ENCODE data around the gene MCM7. TPM values are rescaled to one million over a fixed set of nuclear protein-coding genes. Genes with fewer than 3 reads are reported as not detected.
A peak's percentile ranks its signal among the peaks of the same experiment; 100 is the strongest.

MCM7 gene
- total RNA-seq, 1 experiment from 2014 or later: 387 TPM

DNA sequence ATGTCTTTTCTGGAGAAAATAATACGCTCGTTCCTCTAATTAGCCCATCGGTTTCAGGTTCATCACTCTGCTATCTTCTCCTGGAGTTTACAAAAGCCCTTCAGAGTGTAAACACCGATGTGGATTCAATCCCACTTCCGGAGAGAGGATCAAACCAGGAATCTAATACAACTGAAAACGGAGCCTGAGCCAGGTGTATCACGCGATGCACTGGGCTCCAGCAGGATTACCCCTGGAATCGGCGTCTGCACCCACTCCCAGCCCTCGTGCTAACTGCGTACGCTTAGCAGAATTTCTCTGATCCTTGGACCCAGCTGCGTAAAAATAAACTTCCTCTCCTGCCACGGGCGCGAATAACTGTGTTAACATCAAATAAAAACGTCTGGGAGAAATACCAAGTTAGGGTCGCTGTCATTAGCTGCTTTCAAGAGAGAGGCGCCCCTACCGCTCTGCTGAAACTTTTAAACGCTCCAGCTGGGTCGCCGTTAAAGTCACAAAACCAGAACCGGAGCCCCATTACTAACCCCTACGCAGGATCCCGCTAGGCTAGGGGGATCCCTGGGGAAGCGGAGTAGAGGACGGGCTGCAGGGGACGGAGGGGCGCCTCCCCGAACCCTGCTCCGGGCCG is 20.2 kb downstream of the MCM7 start:
- Histone ChIP-seq H3K27ac (ENCODE audit: low read depth, low read length) (peak overlapping the region; percentile 72), H3K4me1 (ENCODE audit: control insufficient read depth in 1 of 2, insufficient read depth in 2 of 2, low read length in 2 of 2) (peaks cover 11 to 24% of the 10 kb centered on the region in 2 experiments), H3K27me3 (ENCODE audit: insufficient read depth, low read length) (no peaks in the 10 kb centered on the region), H3K4me2 (ENCODE audit: low read length) (peak overlapping the region; percentile 87), H4K20me1 (ENCODE audit: insufficient read depth) (no peaks in the 10 kb centered on the region), H3K9ac (ENCODE audit: low read length) (peak overlapping the region; percentile 83), H3K9me3 (ENCODE audit: control insufficient read depth in 1 of 2, insufficient read depth in 1 of 2, low read depth in 1 of 2, low read length in 2 of 2) (no peaks in the 10 kb centered on the region), H3K36me3 (ENCODE audit: control insufficient read depth in 1 of 2, insufficient read depth in 2 of 2, low read length in 2 of 2) (peaks cover 22 to 34% of the 10 kb centered on the region in 2 experiments; a peak in 3 of 4 replicates), H3K9me2 (ENCODE audit: insufficient read depth) (no peaks in the 10 kb centered on the region), H3K4me3 (replicated peaks in 1 of 2; ENCODE audit: low read depth in 1 of 2, low read length in 2 of 2) (peak overlapping the region; percentile 69 to 77), H2AFZ (ENCODE audit: low read depth, low read length, poor library complexity, severe bottlenecking) (no peak overlapping the region), H3K79me2 (ENCODE audit: insufficient read depth, low read length) (peaks cover 51% of the 10 kb centered on the region)
- ChIA-PET CTCF (interaction anchor here (0.9 kb wide), 1 partner anchor 21 kb away, joined by 3 read pairs; the partner anchor contains the start of gene AP4M1), POLR2A (interaction anchor here (1.0 kb wide), 1 partner anchor 14 kb away, joined by 4 read pairs; no protein-coding TSS in a partner anchor), RAD21 (ENCODE audit: low non-redundant PET in 1 of 2, low total read pairs in 2 of 2, uncharacterized antibody in 2 of 2, unreplicated experiment in 2 of 2) (no interaction called here)
- no peak for TF ChIP-seq JUND (IDR thresholded peaks at IDR 0.05)
- no peak for TF ChIP-seq SRF (IDR thresholded peaks at IDR 0.05; ENCODE audit: low read depth)
- TF ChIP-seq ELF1 (IDR thresholded peaks at IDR 0.05; ENCODE audit: borderline replicate concordance, low read depth): no peak
- TF ChIP-seq EZH2phosphoT487 (IDR thresholded peaks at IDR 0.05; ENCODE audit: borderline replicate concordance): no peak
- TF ChIP-seq REST (IDR thresholded peaks at IDR 0.05; ENCODE audit: low read depth): no peak
- TF ChIP-seq CBX3 (IDR thresholded peaks at IDR 0.05; ENCODE audit: low read depth): no peak
- TF ChIP-seq FOSL1 (IDR thresholded peaks at IDR 0.05; ENCODE audit: low read depth): no peak
- no peak for TF ChIP-seq SP1 (IDR thresholded peaks at IDR 0.05; ENCODE audit: low read depth)
- peak; percentile 43 for ATAC-seq
- intact Hi-C loops (cut with micrococcal nuclease): loop anchor here (1.0 kb wide), 1 partner anchor 87 kb away; no protein-coding TSS in a partner anchor
- BruUV-seq (replicated peaks): TSS peak; percentile 61
- no peak for DNase-seq (ENCODE audit: low read depth, low spot score)

Data from HCT116 (cell line).